Measurements from ENCODE around the gene CDK6.
A peak's percentile ranks its signal among the peaks of the same experiment; 100 is the strongest.

Gene CDK6

GRCh38 chr7:92705831-92706230, 130.5 kb downstream of the CDK6 start:
- no peak for DNase-seq

DNA sequence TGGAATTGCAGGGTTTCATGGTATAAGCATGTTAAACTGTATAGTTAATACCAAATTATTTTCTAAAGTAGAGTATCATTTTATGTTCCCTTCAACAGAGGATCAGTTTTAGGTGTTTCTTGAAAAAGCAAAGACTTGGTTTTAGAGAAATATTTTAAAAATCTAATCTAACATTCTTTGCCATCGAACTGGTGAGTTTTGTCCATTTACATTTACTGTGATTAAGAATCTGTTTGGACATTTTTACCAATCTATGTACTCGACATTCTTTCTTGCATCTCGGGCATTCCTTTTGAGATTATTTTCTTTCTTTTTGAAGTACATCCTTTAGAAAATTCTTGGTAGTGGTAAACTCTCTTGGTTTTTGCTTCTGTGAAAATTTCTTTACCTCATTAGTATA, 131.5 kb downstream of the CDK6 start:
- DNase-seq, result no peak

- DNase-seq, result no peak
These were observed 133.8 kb downstream of the CDK6 start for GRCh38 chr7:92702535-92702934.

- DNase-seq, result no peak
These were observed 136.3 kb downstream of the CDK6 start for GRCh38 chr7:92699966-92700514.

- DNase-seq, result no peak
These were observed 136.8 kb downstream of the CDK6 start for GRCh38 chr7:92699560-92699959.

DNA sequence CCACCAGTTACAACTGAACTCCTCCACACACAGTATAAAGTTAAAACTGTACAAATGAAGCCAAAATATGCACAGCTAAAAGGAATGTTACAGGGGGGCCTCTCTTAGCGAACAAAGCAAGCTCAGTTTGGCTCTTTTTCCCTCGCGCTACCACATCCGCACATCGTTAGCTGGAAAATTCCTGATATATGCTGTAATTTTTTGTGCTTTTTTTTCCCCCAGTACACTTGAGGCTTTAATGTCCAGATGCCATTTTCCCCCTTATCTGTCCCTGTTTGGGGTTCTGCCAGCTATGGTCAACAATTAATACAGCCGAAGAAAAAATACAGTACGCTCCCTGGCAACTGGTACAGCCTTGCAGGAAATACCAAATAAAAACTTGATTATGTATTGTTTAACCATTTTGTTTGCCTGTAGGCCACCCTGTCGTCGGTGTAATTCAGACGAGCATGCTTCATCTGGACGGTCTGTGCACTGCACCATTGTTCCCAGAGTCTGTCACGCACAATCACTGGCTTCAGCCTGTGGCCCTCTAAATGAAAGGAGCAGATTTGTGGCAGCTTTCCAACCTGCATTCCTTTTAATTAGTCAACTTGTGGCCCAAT, 138.0 kb downstream of the CDK6 start:
- no peak for DNase-seq

DNA sequence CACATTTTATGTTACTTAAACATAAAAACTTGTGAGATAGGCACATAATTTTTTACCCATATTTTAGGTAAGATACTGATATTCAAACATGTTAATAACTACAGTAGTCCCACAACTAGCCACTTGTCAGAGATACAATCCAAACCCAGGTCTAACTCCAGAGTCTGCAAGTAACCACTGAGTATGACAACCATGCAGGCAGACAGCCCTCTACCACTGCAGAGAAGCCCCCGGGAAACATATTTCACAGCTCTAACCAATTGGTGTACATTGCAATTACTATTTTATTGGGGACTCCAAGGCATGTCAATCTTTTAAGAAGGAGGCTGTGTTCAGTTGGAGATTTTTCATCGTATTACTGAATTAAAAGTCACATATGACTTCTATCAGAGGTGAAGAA, 139.0 kb downstream of the CDK6 start:
- no peak for DNase-seq

DNA sequence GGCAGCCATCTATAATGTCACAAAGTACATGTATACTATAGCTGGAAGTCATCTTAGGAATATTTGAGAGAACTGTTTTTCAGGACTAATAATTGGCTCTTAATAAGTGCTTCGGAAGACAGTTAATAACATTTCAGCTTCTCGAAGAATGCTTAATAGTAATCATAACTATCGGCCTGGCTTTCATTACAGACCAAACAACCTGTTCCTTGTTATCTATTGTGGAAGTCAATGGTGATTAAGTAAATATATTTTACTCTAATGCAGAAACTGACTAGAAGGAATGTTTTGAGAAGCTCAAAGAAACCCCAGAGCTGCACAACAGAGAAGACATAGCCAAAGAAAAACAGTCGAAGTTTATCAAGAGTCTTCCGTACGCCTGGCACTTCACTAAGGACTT, 139.4 kb downstream of the CDK6 start:
- no peak for DNase-seq

DNA sequence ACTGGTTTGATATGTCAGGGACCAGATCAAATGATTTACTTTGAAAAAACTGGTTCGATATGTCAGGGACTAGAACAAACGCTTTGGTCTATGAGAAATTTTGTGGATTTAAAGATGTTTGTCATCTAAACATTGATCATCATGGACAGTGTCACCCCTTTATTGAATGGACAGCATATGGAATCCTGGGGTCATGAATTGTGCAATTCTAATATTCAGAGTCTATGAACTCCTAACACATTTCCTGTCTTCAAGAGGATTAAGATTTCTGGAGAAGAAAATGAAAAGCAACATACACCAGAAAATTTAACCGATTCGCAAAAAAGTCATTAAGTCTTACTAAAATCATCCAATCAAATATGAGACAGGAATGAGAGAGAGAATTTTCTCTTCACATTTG, 139.8 kb downstream of the CDK6 start:
- DNase-seq, result no peak

GRCh38 chr7:92695308-92696261, 140.8 kb downstream of the CDK6 start:
- DNase-seq, result no peak

GRCh38 chr7:92694211-92694610, 142.2 kb downstream of the CDK6 start:
- no peak for DNase-seq

GRCh38 chr7:92693519-92693918, 142.9 kb downstream of the CDK6 start:
- no peak for DNase-seq

DNA sequence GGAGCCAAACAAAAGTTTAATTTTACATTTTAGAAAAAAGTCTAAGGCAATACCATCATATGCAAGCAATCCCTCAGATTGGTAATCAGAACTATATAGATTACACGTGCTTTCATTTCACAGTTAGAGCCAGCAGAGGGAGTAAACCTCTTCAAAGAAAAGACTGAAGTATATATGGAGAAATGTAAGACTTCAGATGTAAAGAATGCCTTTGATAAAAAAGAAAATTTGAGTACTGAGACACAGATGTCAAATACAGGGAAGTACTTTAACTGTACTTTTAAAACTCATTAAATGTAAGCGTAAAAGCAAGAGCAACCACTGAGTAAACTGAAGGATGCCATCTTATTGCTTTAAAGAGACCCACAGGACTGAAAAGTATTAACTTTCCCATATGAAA, 144.8 kb downstream of the CDK6 start:
- no peak for DNase-seq

- peak; percentile 44 for DNase-seq
These were observed 151.0 kb downstream of the CDK6 start for GRCh38 chr7:92685136-92686042.

DNA sequence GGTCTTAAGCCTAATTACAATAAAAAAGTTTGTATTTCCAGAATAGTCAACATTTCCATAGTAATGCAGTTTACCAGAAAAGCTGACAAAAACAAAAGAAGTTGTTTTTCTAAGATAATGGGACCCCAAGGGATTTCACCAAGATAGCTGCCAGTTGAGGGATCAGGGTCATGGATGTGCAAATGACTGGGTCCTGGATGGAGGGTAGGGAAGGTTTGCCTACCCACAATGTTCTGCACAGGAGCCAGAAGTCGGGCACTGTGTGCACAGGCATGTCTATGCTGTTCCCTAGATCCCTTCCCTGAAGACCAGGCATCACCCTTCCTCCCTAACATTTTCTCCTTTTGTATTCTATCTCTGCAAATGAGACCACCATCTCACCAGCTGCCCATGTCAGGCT, 152.1 kb downstream of the CDK6 start:
- DNase-seq, result no peak

DNA sequence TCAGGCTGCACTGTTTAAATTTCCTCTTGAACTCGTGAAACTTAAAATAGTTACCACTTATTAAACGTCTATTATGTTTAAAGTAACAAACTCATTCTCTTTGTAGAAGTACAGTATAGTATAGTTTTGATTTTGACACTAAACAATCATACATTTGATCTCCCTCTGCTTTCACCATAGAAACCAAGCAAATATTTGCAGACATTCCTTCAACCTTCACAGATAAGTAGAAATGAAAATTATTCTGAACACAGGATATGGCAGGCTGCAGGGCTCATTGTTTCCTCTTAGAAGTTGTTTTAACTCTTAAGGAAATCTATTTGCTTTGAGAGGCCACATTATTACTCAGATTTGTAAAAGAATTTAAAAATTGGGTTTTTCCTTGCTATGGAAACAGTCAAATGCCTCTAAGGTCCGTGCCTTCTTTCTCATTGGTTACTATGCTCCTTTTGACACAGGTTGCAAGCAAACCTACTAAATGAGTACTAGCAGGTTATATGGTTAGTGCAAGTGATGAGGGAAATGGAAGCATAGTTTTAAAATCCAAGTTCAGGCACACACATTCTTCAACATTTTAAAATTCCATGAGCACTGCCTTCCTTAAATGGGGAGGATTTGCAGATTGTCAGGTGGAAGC, 153.4 kb downstream of the CDK6 start:
- no peak for DNase-seq

- DNase-seq, result no peak
These were observed 154.0 kb downstream of the CDK6 start for GRCh38 chr7:92682330-92682729.

DNA sequence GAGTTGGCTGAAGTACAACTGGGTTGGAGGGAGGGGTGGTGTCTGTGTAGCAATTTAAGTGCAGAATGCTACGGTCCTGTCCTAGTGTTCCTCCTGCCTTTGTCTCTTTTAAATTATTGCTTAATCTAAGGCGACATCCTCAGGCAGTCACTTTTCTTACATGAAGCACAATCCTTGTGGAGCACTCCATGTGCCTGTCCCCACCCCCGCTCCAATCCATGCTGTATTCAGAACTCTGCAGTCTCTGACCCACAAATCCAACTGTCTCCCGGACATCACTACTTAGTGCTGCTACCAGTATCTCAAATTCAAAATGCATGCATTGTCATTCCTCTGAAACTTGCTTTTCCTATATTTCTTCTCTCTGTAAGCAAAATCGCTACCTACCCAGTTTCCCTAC, 154.7 kb downstream of the CDK6 start:
- DNase-seq, result no peak

DNA sequence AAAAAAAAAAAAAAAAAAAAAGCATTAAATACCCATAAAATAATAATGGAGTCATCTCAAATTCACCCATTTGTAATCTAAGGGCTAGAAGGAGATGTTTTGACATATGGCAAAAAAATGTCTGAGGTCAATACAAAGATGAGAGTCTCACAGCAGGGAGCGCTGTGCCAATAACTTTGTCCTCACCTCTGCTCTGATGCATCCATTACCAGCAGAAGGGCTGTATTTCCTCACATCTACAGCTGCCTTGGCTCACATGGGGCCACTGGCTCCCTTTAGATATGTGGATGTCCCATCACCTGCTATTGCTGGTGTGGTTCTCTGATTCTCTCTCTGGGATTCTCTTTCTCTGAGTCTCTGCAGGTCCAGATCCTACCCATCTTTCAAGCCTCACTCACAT, 155.9 kb downstream of the CDK6 start:
- DNase-seq, result no peak

- no peak for DNase-seq
These were observed 158.0 kb downstream of the CDK6 start for GRCh38 chr7:92678291-92678920.

DNA sequence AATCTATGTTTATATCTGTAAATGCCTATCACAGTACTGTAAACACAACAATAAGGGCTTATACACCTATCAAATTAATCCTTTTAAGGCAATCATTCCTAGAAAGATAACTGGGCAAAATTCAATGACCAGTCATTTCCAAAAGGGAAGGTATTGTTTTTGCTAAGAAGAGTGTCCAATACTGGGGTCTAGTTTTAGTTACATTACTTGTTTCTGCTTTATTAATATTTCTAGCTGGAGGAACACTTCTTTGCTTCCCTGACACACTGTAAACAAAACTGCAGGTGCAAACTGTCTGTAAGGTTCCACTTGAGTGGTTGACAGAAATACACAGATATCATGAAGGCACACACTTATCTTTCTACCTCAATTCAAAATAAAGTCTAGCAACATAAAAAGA, 162.0 kb downstream of the CDK6 start:
- no peak for DNase-seq
